NCI-H446 (cell line): Measurements from ENCODE around the gene MBNL1.
"Not testable (repeated sequence)": the region's sequence is repeated elsewhere in the genome, so short reads cannot be mapped to it uniquely, and the experiment has no call there.

ENCODE experiments used
- DNase-seq, 2 experiments: peaks; one replicate each; lab custom pipeline; 2025; lab: John Stamatoyannopoulos, UW

The MBNL1 gene

GRCh38 chr3:152404976-152405375 lies 136.2 kb downstream of the MBNL1 start:
- no peak for DNase-seq

DNA sequence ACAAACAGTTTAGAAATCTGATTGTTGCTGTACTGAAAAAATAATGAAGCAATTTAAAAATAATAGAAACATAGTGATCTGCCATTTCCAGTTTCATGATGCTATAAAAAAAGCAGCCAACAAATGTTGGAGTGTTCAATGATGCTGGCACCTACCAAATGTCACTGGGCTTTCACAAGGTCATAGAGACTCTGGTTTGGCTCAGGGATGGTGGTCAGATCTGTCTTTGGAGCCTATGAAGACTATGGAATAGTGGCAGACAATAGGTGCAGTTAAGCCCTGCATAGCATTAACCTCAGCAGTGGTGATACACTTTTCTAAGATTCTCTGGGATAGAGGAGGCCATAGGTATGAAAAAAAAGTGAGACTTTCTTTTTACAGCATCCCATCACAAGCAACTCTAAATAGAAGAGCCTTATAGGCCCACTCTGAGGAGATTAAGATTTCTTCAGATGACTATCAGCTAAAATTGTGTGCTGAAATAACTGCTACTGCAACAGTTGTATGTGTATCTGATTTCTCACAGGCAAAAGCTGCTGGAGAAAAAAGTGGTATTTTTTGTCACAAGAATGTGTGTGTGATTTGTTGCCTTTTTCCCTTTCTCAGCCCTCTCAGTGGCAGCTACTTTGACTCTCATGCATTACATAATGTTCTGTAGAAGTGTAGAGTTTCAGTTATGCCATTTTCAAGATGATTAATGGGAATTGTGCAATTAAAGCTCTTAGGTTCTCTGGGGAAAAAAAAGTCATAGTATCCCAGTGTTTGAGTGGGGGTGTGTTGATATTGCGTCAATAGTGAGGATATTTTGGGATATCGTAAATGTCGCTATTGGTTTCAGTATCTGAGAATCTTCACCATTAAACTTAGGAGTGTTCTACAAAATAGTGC lies 137.4 kb downstream of the MBNL1 start:
- DNase-seq = no peak

GRCh38 chr3:152413240-152413639 lies 144.5 kb downstream of the MBNL1 start:
- no peak for DNase-seq

- DNase-seq = no peak
Measured at GRCh38 chr3:152416808-152417580, 148.3 kb downstream of the MBNL1 start.

- no peak for DNase-seq
Measured at GRCh38 chr3:152419748-152420147, 151.0 kb downstream of the MBNL1 start.

DNA sequence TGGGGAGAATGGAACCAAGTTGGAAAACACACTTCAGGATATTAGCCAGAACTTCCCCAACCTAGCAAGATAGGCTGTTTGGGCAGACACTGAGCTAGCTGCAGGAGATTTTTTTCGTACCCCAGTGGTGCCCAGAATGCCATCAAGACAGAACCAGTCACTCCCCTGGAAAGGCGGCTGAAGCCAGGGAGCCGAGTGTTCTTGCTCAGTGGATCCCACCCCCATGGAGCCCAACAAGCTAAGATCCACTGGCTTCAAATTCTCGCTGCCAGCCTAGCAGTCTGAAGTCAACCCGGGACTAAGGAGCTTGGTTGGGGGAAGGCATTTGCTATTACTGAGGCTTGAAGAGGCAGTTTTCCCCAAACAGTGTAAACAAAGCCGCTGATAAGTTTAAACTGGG lies 152.4 kb downstream of the MBNL1 start:
- no peak for DNase-seq

- DNase-seq = no peak
Measured at GRCh38 chr3:152426393-152426792, 157.7 kb downstream of the MBNL1 start.

GRCh38 chr3:152428577-152428976 lies 159.8 kb downstream of the MBNL1 start:
- DNase-seq = no peak

GRCh38 chr3:152430223-152431002 lies 161.7 kb downstream of the MBNL1 start:
- no peak for DNase-seq

- no peak for DNase-seq
Measured at GRCh38 chr3:152434142-152434541, 165.4 kb downstream of the MBNL1 start.

DNA sequence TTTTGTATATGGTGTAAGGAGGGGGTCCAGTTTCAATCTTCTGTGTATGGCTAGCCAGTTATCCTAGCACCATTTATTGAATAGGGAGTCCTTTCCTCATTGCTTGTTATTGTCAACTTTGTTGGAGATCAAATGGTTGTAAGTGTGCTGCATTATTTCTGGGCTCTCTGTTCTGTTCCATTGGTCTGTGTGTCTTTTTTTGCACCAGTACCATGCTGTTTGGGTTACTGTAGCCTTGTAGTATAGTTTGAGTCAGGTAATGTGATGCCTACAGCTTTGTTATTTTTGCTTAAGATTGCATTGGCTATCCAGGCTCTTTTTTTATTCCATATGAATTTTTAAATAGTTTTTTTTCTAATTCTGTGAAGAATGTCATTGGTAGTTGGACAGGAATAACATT lies 166.5 kb downstream of the MBNL1 start:
- not testable (repeated sequence) for DNase-seq

GRCh38 chr3:152436707-152437590 lies 168.2 kb downstream of the MBNL1 start:
- no peak for DNase-seq

DNA sequence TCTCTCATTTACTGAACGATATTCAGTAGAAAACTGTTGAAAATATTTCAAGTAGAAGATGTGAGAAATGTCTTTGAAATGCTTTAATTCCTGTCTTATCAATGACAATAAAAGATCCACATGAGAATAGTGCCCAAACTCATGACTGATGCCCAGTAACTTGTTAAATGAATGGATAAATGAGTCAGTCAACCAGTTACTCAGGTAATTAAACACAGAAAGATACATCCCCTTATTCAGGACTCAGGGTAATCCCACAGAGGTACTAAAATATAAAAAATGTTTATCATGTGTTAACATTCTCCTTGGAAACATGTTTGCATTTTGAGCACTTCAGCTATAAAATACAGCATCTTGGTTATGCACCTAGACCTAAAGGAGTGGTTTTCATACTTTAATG lies 169.5 kb downstream of the MBNL1 start:
- no peak for DNase-seq

DNA sequence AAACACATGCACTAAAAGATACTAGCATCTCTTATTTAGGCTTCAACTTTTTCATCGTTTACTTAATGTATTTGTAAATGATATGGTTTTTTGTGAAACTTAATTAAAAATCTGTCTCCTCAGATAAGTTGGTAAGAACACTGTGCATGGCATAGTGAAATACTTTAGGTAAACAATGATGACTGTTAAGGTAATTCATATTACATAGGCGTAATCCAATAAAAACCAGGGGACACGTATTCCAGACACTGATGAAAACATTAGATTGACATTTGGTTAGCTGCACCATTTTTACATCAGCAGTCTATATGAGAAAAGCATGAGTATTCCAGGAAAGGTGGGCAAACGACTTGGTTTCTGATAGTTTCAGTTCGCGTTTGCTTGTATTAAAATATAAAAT lies 170.0 kb downstream of the MBNL1 start:
- DNase-seq = no peak

DNA sequence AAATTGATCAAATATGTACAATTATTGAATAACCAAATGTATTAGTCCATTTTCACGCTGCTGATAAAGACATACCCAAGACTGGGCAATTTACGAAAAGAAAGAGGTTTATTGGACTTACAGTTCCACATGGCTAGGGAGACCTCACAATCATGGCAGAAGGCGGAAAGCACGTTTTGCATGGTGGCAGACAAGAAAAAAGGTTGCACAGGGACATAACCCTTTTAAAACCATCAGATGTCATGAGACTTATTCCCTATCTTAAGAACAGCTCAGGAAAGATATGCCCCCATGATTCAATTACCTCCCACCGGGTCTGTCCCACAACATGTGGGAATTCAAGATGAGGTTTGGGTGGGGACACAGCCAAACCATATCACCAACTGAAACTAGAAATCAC lies 171.5 kb downstream of the MBNL1 start:
- not testable (repeated sequence) for DNase-seq

DNA sequence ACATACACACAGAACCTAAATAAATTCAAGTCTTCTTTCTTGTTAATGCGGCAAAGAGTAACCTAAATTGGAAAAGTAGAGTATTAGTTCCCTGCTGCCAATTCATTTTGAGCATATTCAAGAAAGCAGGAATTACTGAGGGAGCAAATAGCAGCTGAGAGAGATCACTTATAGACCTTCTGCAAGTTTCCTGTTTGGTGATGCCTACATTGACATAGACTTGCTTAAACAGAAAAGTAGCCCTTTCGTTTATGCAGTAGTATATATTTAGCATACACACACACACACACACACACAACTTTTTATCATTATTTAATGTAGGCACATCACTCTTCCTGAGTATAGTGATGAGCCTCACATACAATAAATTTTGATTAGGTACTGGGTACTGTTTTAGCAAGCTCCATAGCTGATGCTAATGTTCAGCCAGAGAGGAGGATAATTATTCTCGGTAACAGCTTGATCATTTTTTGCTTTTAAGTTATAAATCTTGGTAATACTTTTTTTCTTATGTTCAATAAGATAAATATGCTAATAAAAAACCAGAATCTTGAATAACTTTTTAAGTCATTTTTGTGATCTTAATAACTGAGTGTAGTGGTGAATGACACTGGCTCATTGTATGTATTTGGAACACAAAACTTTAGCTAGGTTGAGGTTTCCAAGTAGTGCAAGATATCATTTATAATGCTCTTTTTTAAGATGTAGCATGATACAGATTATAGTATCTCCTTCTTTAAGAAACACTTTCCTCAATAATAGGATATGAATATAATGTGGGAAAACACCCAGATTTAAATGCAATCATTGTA lies 174.7 kb downstream of the MBNL1 start:
- DNase-seq = no peak

DNA sequence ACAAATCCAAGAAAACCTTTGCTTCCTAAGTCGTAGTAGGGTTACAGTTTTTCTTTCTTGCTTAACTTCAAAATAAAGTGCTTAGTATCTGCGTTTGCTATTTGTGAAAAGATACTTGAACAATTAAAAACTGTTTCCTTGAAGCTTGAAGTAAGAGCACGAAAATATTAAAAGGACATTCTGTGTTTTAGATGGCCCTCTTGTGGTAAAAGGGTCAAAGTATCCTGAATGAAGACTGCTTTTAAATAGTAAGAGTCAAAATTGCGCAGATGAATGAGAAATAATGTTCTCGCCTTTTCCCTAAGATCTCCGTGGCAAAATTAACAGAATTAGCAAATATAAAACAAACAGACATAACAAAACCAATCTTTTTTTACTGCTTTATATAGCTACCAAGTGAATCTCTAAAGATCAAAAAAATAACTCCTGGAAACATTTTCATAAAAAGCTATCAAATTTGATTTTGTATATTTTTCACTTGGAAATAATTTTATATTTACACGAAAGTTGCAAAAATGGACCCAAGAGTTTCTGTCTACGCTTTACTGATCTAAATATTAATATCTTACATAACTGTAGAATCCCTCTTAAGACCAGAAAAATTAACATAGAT lies 175.4 kb downstream of the MBNL1 start:
- DNase-seq = peak; percentile 26 to 67

DNA sequence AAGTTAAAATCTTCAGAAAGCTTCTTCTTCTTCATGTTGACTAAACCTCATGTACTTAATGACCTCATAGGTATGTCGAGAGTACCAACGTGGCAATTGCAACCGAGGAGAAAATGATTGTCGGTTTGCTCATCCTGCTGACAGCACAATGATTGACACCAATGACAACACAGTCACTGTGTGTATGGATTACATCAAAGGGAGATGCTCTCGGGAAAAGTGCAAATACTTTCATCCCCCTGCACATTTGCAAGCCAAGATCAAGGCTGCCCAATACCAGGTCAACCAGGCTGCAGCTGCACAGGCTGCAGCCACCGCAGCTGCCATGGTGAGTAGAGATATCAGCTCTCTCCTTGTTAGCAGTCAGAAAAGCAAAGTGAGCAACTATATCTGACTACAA lies 176.5 kb downstream of the MBNL1 start:
- no peak for DNase-seq

- DNase-seq = no peak
Measured at GRCh38 chr3:152446495-152446894, 177.8 kb downstream of the MBNL1 start.

- DNase-seq = no peak
Measured at GRCh38 chr3:152447511-152447910, 178.8 kb downstream of the MBNL1 start.
